ENCODE results near the gene SLC35G3.
"Not testable (repeated sequence)": the region's sequence is repeated elsewhere in the genome, so short reads cannot be mapped to it uniquely, and the experiment has no call there.

The SLC35G3 gene

GRCh38 chr17:35162755-35163154, 31.4 kb downstream of the SLC35G3 start:
- DNase-seq, result no peak

GRCh38 chr17:35161281-35161761, 32.9 kb downstream of the SLC35G3 start:
- no peak for DNase-seq

GRCh38 chr17:35160354-35161201, 33.6 kb downstream of the SLC35G3 start:
- DNase-seq, result no peak

GRCh38 chr17:35159940-35160339, 34.3 kb downstream of the SLC35G3 start:
- DNase-seq, result no peak

- DNase-seq, result no peak
These were observed 38.9 kb downstream of the SLC35G3 start for GRCh38 chr17:35155246-35155645.

GRCh38 chr17:35154196-35155165, 39.7 kb downstream of the SLC35G3 start:
- DNase-seq, result no peak

- no peak for DNase-seq
These were observed 41.6 kb downstream of the SLC35G3 start for GRCh38 chr17:35152421-35153140.

GRCh38 chr17:35151080-35151479, 43.1 kb downstream of the SLC35G3 start:
- not testable (repeated sequence) for DNase-seq

- no peak for DNase-seq
These were observed 44.3 kb downstream of the SLC35G3 start for GRCh38 chr17:35149941-35150340.

GRCh38 chr17:35148144-35148543, 46.0 kb downstream of the SLC35G3 start:
- DNase-seq, result no peak

GRCh38 chr17:35147375-35147905, 46.8 kb downstream of the SLC35G3 start, which contains the start of gene UNC45B:
Gene UNC45B (plus strand): TSS chr17:35147817. CDS start chr17:35148264, 447 bp downstream.
- DNase-seq, result no peak

- no peak for DNase-seq
These were observed 47.9 kb downstream of the SLC35G3 start for GRCh38 chr17:35146214-35146833.

GRCh38 chr17:35144840-35145239, 49.4 kb downstream of the SLC35G3 start:
- DNase-seq, result no peak
